Measurements from ENCODE around the gene GJA3.

DNA sequence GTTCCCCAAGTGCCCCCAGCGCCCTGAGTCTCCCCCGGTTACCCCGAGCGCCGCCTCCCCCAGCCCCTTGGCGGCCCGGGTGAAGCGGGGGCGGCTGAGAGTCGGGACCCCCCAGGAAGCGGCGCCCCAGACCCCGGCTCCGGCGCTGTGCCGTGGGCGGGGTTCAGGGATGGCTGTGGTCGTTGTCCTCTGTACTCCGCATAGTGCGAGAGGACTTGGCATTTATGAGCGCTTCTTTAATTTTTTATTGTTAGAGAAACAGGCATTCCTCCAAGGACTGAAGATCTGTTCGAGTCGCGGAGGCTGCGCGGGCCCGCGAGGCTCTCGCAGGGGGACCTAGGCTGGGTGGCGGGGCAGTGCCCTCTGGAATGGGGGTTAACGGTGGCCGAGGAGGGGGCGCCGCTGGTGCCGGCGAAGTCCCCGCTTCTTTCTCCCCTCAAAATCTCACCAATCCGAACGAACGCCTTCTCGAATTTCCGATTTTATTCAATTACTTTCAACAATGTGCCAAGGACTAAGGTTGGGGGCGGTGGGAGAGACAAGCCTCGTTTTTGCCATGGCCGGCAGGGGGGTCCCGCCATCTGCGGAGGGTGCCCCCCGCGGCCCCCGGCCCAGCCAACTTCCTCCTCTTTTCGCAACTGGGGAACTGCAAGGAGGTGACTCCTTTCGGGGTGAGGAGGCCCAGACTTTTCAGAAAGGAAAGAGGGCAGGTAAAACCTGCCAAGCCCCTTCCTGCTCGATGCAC lies 32.5 kb upstream of the GJA3 start:
- TF ChIP-seq, protein P1, sequence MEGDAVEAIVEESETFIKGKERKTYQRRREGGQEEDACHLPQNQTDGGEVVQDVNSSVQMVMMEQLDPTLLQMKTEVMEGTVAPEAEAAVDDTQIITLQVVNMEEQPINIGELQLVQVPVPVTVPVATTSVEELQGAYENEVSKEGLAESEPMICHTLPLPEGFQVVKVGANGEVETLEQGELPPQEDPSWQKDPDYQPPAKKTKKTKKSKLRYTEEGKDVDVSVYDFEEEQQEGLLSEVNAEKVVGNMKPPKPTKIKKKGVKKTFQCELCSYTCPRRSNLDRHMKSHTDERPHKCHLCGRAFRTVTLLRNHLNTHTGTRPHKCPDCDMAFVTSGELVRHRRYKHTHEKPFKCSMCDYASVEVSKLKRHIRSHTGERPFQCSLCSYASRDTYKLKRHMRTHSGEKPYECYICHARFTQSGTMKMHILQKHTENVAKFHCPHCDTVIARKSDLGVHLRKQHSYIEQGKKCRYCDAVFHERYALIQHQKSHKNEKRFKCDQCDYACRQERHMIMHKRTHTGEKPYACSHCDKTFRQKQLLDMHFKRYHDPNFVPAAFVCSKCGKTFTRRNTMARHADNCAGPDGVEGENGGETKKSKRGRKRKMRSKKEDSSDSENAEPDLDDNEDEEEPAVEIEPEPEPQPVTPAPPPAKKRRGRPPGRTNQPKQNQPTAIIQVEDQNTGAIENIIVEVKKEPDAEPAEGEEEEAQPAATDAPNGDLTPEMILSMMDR (IDR thresholded peaks at IDR 0.05): no peak
- TF ChIP-seq POLR2A (IDR thresholded peaks at IDR 0.05): no peak
